Fibroblast of peridontal ligament (primary cell): ENCODE results near the gene ACHE.
"Not testable (repeated sequence)": the region's sequence is repeated elsewhere in the genome, so short reads cannot be mapped to it uniquely, and the experiment has no call there.

Source experiments
- DNase-seq: peaks from one replicate; pipeline ENCODE4 v3.0.0-alpha.2; 2010; ENCODE audit errors: extremely low read depth

Gene ACHE

DNA sequence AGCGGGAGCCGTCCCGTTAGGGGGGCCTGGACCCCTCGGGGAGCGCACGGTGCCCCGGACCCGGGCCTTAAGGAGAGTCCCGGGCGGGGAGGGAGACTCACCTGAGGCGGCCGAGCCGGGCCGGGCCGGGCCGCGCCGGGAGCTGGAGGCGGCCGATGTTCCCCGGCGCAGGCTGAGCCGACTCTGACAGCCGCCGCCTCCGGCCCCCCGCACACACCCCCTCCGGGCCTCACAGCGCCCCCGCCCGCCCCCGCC, at the start of gene ACHE:
Gene ACHE (minus strand): TSS at position 188 of the 255 bp plus-strand sequence. CDS start 1,656 bp downstream, outside the sequence.
- no peak for DNase-seq

DNA sequence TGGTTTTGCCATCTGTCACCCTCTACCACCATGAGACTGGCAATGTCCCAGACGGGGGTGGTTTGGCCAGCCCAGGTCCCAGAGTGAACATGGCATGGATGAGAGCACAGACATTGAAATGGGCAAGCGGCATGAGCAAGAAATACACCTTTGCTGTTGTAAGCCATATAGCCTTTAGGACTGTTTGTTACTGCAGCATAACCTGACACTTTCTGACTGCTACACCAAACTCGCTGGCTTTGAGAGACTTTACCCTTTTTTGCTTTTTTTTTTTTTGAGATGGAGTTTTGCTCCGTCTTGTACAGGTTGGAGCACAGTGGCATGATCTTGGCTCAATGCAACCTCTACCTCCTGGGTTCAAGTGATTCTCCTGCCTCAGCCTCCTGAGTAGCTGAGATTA, 48.5 kb upstream of the ACHE start:
- DNase-seq: no peak

GRCh38 chr7:100943693-100944092, 48.0 kb upstream of the ACHE start:
- no peak for DNase-seq

- DNase-seq: no peak
Observed at GRCh38 chr7:100942045-100942774, 46.5 kb upstream of the ACHE start.

GRCh38 chr7:100936167-100936566, 40.5 kb upstream of the ACHE start:
- DNase-seq: not testable (repeated sequence)

DNA sequence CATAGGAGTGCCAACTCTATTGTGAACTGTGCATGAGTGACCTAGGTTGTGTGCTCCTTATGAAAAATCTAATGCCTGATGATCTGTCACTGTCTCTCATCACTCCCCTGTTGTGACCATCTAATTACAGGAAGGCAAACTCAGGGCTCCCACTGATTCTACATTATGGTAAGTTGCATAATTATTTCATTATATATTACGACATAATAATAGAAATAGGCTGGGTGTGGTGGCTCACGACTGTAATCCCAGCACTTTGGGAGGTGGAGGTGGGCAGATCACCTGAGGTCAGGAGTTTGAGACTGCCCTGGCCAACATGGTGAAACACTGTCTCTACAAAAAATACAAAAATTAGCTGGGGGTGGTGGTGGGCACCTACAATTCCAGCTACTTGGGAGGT, 39.7 kb upstream of the ACHE start:
- DNase-seq: not testable (repeated sequence)

DNA sequence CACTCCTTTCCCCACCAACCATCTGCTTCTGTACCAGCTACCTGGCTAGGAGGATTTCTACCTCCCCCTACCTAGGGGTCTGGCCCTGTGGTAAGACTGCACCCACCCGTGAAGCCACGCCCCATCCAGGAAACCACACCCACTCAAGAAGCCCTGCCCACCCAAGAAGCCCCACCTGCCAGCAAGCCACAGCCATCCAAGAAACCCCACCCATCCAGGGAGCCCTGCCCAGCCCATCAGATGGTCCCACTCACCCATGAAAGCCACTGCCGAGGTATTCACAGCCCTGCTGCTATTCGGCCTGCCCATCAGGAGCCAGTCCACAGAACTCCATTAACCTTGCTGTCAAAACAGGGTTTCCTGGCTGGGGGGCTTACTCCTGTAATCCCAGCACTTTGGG, 38.0 kb upstream of the ACHE start:
- DNase-seq: no peak

GRCh38 chr7:100929808-100930174, 34.1 kb upstream of the ACHE start:
- no peak for DNase-seq

DNA sequence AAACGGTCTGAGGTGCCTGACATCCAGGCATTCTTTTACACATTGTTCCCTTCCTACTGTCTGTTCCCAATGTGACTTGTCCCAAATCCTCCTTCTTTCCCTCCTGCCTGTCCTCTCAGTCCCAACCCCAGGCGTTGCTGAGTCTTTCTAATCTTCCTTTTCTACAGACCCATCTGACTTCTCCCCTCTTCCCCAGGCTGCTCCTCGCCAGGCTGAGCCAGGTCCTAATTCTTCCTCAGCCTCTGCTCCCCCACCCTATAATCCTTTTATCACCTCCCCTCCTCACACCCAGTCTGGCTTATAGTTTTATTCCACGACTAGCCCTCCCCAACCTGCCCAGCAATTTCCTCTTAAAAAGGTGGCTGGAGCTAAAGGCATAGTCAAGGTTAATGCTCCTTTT, 27.9 kb upstream of the ACHE start:
- DNase-seq: not testable (repeated sequence)

- DNase-seq: no peak
Observed at GRCh38 chr7:100921039-100921438, 25.4 kb upstream of the ACHE start.

DNA sequence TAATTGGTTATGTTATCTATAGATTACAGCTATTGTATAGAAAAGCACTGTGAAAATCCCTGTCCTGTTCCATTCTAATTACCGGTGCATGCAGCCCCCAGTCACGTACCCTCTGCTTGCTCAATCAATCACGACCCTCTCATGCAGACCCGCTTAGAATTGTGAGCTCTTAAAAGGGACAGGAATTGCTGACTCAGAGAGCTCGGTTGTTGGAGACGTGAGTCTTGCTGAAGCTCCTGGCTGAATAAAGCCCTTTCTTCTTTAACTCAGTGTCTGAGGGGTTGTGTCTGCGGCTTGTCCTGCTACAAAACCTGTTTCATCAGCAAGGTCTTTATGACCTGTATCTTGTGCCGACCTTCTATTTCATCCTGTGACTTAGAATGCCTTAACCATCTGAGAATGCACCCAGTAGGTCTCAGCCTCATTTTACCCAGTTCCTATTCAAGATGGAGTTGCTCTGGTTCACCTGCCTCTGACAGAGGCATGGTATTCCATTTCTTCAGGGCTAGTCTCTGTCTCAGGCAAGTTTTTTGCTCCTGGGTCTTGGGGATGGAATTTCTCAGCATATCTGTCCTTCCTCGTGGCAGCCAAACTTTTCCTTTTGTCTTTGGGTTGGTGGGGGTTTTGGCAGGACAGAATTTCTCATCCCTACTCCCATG, 24.2 kb upstream of the ACHE start:
- not testable (repeated sequence) for DNase-seq

- not testable (repeated sequence) for DNase-seq
Observed at GRCh38 chr7:100919335-100919734, 23.6 kb upstream of the ACHE start.

- no peak for DNase-seq
Observed at GRCh38 chr7:100914879-100915447, 19.3 kb upstream of the ACHE start.

- DNase-seq: no peak
Observed at GRCh38 chr7:100914208-100914878, 18.7 kb upstream of the ACHE start.

- DNase-seq: no peak
Observed at GRCh38 chr7:100911484-100911883, 15.8 kb upstream of the ACHE start.

GRCh38 chr7:100910443-100910842, 14.8 kb upstream of the ACHE start:
- DNase-seq: not testable (repeated sequence)

- no peak for DNase-seq
Observed at GRCh38 chr7:100908512-100908911, 12.8 kb upstream of the ACHE start.

- DNase-seq: no peak
Observed at GRCh38 chr7:100902638-100903037, 7.0 kb upstream of the ACHE start.

DNA sequence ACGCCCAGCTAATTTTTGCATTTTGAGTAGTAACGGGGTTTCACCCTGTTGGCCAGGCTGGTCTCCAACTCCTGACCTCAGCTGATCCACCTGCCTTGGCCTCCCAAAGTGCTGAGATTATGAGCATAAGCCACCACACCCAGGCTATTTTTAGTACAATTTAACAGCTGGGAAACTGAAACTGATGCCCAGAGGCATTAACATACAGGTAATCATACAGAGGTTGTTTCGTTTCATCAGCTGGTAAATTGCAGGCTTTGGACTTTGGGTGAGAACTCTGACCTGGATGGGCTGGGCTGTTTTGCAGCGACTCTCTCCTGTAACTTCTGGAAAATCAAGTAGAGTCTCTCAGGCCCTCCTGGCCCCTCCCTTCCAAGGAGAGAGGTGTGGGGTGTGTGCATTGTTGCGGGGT, 6.2 kb upstream of the ACHE start:
- no peak for DNase-seq

DNA sequence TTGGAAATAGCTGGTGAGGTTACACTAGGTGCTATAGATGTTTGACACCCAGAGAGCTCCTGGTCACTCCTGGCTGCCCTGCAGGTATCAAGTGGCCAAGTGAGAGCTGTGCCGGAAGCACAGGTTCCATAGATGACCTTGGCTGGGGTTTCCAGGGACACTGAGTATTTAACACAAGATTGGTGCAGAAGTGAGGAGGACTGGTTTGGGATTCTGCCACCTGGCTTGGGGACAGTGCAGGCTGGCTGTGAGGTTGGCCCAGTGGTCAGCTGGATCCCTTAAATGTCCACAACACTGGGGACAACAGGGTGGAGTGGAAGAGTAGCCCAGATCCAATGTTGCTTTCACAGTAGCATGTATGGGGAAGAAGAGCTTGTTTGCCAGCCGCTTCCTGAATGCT, 5.3 kb upstream of the ACHE start:
- DNase-seq: no peak

- DNase-seq: no peak
Observed at GRCh38 chr7:100899432-100899831, 3.7 kb upstream of the ACHE start.

- no peak for DNase-seq
Observed at GRCh38 chr7:100897772-100898454, 2.2 kb upstream of the ACHE start.
